HG03060 (cell line): ENCODE results near the gene KRTAP9-6.
"Not testable (repeated sequence)": the region's sequence is repeated elsewhere in the genome, so short reads cannot be mapped to it uniquely, and the experiment has no call there.

Experiments
- ATAC-seq: cut with Tn5 transposase; IDR thresholded peaks from one replicate; pipeline ENCODE4 v1.9.1; 2021; ENCODE audit warnings: low read depth, moderate number of reproducible peaks; ENCODE audit not compliant: unreplicated experiment

Gene KRTAP9-6, protein sequence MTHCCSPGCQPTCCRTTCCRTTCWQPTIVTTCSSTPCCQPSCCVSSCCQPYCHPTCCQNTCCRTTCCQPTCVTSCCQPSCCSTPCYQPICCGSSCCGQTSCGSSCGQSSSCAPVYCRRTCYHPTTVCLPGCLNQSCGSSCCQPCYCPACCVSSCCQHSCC

DNA sequence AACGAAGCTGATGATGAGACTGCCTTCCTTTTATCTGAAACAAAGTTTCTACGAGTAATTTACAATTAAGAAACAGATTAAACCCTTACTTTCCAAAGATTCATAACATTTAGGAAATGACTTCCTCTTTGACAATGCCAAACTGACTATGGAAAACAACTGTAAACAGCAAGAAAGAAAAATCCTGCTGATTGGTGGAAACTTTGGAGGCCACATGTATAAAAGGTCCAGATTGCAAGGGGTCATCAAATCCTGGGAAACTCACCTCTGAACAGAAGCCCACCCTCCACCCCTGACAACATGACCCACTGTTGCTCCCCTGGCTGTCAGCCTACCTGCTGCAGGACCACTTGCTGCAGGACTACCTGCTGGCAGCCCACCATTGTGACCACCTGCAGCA, at the start of gene KRTAP9-6:
KRTAP9-6 (plus strand) TSS at position 301 of the 400 bp plus-strand sequence; CDS start at position 301, 0 bp downstream.
- no peak for ATAC-seq

GRCh38 chr17:41215681-41216080, 49.5 kb upstream of the KRTAP9-6 start:
- no peak for ATAC-seq

GRCh38 chr17:41223821-41224220, 41.4 kb upstream of the KRTAP9-6 start:
- no peak for ATAC-seq

DNA sequence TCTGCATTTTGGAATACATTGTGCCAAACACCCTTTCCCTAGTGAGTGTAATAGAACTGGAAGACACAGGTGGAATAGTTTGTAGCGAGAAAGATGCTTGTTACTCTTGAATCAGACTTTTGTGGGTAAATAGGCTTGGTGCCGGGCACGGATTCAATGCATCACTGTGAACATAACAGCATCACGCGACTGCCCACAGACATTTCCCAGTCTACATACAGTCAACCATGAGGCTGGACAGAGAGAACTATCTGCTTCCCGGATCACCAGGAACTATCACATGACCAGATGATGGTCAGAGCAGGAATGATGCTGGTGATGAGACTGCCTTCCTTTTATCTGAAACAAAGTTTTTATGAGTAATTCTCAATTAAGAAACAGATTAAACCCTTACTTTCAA, 39.1 kb upstream of the KRTAP9-6 start:
- ATAC-seq = no peak

DNA sequence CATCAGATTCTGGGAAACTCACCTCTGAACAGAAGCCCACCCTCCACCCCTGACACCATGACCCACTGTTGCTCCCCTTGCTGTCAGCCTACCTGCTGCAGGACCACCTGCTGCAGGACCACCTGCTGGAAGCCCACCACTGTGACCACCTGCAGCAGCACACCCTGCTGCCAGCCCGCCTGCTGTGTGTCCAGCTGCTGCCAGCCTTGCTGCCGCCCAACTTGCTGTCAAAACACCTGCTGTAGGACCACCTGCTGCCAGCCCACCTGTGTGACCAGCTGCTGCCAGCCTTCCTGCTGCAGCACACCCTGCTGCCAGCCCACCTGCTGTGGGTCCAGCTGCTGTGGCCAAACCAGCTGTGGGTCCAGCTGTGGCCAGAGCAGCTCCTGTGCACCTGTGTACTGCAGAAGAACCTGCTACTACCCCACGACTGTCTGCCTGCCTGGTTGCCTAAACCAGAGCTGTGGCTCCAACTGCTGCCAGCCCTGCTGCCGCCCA, 38.5 kb upstream of the KRTAP9-6 start, which contains the start of gene KRTAP9-2:
KRTAP9-2 (plus strand) TSS at position 51 of the 498 bp plus-strand sequence; CDS start at position 58, 7 bp downstream.
- ATAC-seq = not testable (repeated sequence)

GRCh38 chr17:41230094-41230493, 35.1 kb upstream of the KRTAP9-6 start:
- no peak for ATAC-seq

GRCh38 chr17:41231731-41232130, 33.4 kb upstream of the KRTAP9-6 start:
- no peak for ATAC-seq

- ATAC-seq = not testable (repeated sequence)
Observed at GRCh38 chr17:41232399-41233105, 32.6 kb upstream of the KRTAP9-6 start, which contains the start of gene KRTAP9-3. Gene KRTAP9-3 (plus strand): TSS chr17:41232449. CDS start chr17:41232502, 53 bp downstream.

DNA sequence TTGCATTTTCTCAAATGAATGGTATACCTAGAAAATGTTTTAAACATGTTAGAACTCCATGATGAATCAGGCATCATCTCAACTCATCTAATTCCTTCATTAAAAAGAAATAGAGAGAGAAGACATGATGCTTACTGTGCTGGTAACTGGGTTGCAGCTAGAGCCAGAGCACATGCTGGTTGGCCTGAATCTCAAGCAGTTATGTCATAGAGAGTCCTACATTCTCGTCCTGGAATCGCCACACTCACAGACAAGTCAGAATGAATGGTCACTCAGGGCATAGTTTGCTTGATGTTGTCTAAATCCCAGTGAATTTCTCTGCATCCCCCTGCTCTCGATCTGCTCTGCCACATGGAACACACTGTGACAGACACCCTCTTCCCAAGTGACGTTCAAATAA, 28.1 kb upstream of the KRTAP9-6 start:
- not testable (repeated sequence) for ATAC-seq

- ATAC-seq = not testable (repeated sequence)
Observed at GRCh38 chr17:41237949-41238437, 27.2 kb upstream of the KRTAP9-6 start, which contains the start of gene KRTAP9-8. Gene KRTAP9-8 (plus strand): TSS chr17:41237999. CDS start chr17:41238052, 53 bp downstream.

- not testable (repeated sequence) for ATAC-seq
Observed at GRCh38 chr17:41246995-41247787, 18.0 kb upstream of the KRTAP9-6 start.

DNA sequence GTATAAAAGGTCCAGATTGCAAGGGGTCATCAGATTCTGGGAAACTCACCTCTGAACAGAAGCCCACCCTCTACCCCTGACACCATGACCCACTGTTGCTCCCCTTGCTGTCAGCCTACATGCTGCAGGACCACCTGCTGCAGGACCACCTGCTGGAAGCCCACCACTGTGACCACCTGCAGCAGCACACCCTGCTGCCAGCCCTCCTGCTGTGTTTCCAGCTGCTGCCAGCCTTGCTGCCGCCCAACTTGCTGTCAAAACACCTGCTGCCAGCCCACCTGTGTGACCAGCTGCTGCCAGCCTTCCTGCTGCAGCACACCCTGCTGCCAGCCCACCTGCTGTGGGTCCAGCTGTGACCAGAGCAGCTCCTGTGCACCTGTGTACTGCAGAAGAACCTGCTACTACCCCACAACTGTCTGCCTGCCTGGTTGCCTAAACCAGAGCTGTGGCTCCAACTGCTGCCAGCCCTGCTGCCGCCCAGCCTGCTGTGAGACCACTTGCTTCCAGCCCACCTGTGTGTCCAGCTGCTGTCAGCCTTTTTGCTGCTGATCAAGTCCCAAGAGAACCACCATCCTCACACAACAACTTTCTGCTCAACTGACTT, 15.4 kb upstream of the KRTAP9-6 start, which contains the start of gene KRTAP9-4:
KRTAP9-4 (plus strand) TSS at position 51 of the 604 bp plus-strand sequence; CDS start at position 85, 34 bp downstream.
- ATAC-seq = not testable (repeated sequence)

- ATAC-seq = no peak
Observed at GRCh38 chr17:41251261-41251660, 13.9 kb upstream of the KRTAP9-6 start.

GRCh38 chr17:41254861-41255260, 10.3 kb upstream of the KRTAP9-6 start:
- no peak for ATAC-seq

GRCh38 chr17:41255381-41256290, 9.5 kb upstream of the KRTAP9-6 start, which contains the start of gene KRTAP9-9:
Gene KRTAP9-9 (plus strand): TSS chr17:41255384.
- ATAC-seq = not testable (repeated sequence)

DNA sequence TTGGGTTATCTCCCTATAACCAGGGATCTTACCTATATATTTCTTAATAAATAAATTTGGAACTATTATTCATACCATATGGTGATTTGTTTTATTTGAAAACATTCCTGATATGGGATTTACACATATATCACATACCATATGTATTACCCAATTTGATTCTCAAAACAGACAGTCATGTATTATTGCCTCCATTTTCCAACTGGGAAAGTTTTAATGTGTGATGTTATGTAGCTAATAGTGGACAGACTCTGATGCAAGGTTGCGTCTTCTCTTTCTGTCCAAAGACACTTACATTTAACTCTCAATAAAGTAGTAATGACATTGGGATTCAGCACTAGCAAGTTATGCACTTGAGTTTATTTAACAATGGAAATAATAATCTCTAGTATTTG, 8.9 kb upstream of the KRTAP9-6 start:
- no peak for ATAC-seq

GRCh38 chr17:41258406-41258805, 6.8 kb upstream of the KRTAP9-6 start:
- no peak for ATAC-seq

- no peak for ATAC-seq
Observed at GRCh38 chr17:41263212-41263611, 2.0 kb upstream of the KRTAP9-6 start.

DNA sequence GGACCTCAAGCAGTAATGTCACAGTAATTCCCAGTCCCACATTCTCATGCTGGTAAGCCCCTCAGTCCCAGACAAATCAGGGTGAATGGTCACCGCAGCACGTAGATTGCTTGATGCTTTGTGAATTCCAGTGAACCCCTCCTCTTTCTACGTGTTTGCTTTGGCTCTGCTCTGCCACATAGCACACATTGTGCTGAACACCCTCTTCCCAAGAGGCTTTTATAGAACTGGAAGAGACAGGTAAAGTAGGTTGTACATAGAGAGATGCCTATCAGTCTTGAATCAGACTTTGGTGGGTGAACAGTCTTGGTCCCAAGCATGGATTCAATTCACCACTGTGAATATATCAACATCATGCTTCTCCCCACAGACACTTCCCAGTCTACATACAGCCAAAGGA, 579 bp upstream of the KRTAP9-6 start:
- no peak for ATAC-seq
